ENCODE measurements around the gene ABI3.

ABI3 gene

GRCh38 chr17:49216482-49216881 lies 6.0 kb downstream of the ABI3 start:
- DNase-seq (ENCODE audit: extremely low spot score), result no peak
- TF ChIP-seq CTCF (IDR thresholded peaks at IDR 0.05; ENCODE audit: control extremely low read depth, extremely low read depth, low read depth, missing control alignments), result no peak
- ChIA-PET POLR2A (interaction anchor here (0.6 kb wide), 1 partner anchor 461 kb away, joined by 5 read pairs; no protein-coding TSS in a partner anchor), CTCF (interaction anchor here (13.4 kb wide), 1 partner anchor 11 kb away, joined by 143 read pairs; the partner anchor contains the start of gene PHOSPHO1)

- DNase-seq (ENCODE audit: extremely low spot score), result no peak
- CTCF ChIA-PET, result interaction anchor here (1.4 to 13.4 kb wide), 3 partner anchors 10 to 25 kb away, joined by 3 to 143 read pairs (median 3); partner anchors contain the start of gene PHOSPHO1
- TF ChIP-seq CTCF (IDR thresholded peaks at IDR 0.05; ENCODE audit: control extremely low read depth, extremely low read depth, low read depth, missing control alignments), result no peak
- POLR2A ChIA-PET, result interaction anchor here (0.6 to 1.2 kb wide), 2 partner anchors 23 to 460 kb away, joined by 5 read pairs; no protein-coding TSS in a partner anchor
Measured at GRCh38 chr17:49216953-49217650, 6.6 kb downstream of the ABI3 start.

DNA sequence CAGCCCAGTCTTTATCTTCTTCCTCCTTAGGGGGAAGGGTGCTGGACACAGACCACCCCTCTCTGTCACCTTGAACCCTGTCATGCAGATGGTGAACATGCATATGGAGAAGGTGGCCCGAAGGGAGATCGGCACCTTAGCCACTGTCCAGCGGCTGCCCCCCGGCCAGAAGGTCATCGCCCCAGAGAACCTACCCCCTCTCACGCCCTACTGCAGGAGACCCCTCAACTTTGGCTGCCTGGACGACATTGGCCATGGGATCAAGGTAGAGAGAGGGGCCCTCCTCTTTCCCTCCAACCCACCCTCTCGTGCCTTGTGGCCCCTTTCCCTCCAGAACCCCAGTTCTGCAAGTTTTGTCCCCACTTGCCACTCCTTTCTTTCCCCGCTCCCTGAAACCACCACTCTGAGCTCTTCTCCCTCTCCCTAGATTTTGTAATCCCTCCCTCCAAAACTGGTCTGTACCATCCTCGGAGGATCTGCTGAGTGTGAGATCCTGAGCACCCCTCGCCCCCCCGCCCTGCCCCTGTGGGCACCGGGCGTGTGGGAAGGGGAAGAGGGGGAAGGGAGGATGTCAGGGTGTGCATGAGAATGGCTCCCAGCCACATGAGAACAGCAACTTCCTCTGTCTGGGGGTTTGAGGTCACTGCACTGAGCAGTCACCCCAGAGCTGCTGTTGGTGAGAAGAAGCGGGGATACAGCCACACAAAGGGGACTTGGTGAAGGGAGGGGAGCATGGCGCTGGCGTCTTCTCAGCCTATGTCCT lies 7.3 kb downstream of the ABI3 start:
- POLR2A ChIA-PET, result interaction anchor here (1.2 kb wide), 1 partner anchor 23 kb away, joined by 5 read pairs; no protein-coding TSS in a partner anchor
- DNase-seq (ENCODE audit: extremely low spot score), result peak; percentile 84
- no peak for TF ChIP-seq CTCF (IDR thresholded peaks at IDR 0.05; ENCODE audit: control extremely low read depth, extremely low read depth, low read depth, missing control alignments)
- CTCF ChIA-PET, result interaction anchor here (1.4 to 13.4 kb wide), 3 partner anchors 9 to 26 kb away, joined by 3 to 143 read pairs (median 3); partner anchors contain the start of gene PHOSPHO1

DNA sequence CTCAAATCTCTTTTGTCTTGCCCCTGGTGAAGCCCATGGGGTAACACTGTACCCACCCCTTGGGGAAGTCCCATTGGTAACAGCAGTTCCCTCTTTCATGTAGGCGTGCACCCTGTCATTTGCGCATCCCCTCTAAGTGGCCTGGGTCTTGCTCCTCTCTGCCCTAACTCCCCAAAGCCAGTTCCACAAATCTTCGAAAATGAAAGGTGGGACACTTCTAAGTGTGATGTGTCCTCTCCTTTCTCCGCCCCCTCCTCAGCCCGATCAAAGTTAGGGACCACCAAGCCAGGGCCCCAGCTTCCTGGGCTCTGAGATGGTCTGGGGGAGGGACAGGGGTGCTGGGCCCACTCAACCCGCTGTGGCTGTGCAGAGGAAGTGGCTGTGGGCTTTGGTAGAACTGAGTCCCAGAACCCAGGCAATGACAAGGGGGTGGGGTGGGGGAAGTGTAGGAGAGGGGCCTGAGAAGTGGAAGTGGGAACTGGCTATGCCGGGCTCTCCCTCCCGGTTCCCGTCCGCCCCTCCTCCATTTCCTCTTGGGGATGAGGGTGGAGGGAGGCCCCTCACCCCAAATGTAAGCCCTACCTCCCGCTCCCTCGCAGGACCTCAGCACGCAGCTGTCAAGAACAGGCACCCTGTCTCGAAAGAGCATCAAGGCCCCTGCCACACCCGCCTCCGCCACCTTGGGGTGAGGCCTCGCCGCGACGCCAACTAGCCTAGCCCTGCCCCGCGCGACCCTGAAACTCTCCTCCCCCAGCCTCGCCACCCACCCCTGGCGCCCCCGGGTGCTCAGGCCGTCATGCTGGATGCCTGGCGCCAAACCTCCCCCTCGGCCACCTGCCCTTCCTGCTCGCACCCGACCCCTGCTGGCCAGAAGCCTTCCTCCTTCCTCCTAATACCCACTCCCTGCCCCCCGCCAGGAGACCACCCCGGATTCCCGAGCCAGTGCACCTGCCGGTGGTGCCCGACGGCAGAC lies 8.7 kb downstream of the ABI3 start:
- ChIA-PET CTCF (interaction anchor here (1.4 to 13.4 kb wide), 3 partner anchors 8 to 39 kb away, joined by 3 to 143 read pairs (median 12); partner anchors contain the start of gene PHOSPHO1), POLR2A (interaction anchor here (0.5 to 0.6 kb wide), 2 partner anchors 20 to 21 kb away, joined by 3 to 6 read pairs; no protein-coding TSS in a partner anchor)
- TF ChIP-seq CTCF (IDR thresholded peaks at IDR 0.05; ENCODE audit: control extremely low read depth, extremely low read depth, low read depth, missing control alignments), result peak; percentile 61
- DNase-seq (ENCODE audit: extremely low spot score), result peak; percentile 73

- no peak for TF ChIP-seq CTCF (IDR thresholded peaks at IDR 0.05; ENCODE audit: control extremely low read depth, extremely low read depth, low read depth, missing control alignments)
- no peak for DNase-seq (ENCODE audit: extremely low spot score)
- POLR2A ChIA-PET, result interaction anchor here (0.6 kb wide), 1 partner anchor 21 kb away, joined by 3 read pairs; no protein-coding TSS in a partner anchor
- CTCF ChIA-PET, result interaction anchor here (3.6 to 13.4 kb wide), 2 partner anchors 7 to 40 kb away, joined by 12 to 143 read pairs; partner anchors contain the start of gene PHOSPHO1
Measured at GRCh38 chr17:49219987-49220386, 9.5 kb downstream of the ABI3 start.

All from GM10248 (cell line).